GM10248 (cell line): Measurements from ENCODE around the gene EEF1A1.

Experiments used
- CTCF ChIA-PET: fragments of 300-600 bp; sonication (Branson Sonifier 250); formaldehyde crosslinking; extraction: SDS; loops from one replicate; lab custom pipeline; 2021; ENCODE audit warnings: antibody characterized with exemption; lab: Yijun Ruan, JAX
- POLR2A ChIA-PET: fragments of 350-650 bp; sonication (Branson Sonifier 250); formaldehyde crosslinking; extraction: SDS; loops from one replicate; lab custom pipeline; 2020; ENCODE audit warnings: antibody characterized with exemption; lab: Yijun Ruan, JAX
- DNase-seq: peaks from one replicate; pipeline ENCODE4 v3.0.0; 2012; ENCODE audit errors: extremely low spot score
- TF ChIP-seq, protein P1 (sequence below): IDR thresholded peaks from 2 replicates; pipeline ENCODE4 v1.5.1; 2012; ENCODE audit warnings: mild to moderate bottlenecking, low read depth; ENCODE audit errors: extremely low read depth, missing control alignments, control extremely low read depth

The EEF1A1 gene

GRCh38 chr6:73484438-73484837 is 36.4 kb downstream of the EEF1A1 start:
- TF ChIP-seq, protein P1, sequence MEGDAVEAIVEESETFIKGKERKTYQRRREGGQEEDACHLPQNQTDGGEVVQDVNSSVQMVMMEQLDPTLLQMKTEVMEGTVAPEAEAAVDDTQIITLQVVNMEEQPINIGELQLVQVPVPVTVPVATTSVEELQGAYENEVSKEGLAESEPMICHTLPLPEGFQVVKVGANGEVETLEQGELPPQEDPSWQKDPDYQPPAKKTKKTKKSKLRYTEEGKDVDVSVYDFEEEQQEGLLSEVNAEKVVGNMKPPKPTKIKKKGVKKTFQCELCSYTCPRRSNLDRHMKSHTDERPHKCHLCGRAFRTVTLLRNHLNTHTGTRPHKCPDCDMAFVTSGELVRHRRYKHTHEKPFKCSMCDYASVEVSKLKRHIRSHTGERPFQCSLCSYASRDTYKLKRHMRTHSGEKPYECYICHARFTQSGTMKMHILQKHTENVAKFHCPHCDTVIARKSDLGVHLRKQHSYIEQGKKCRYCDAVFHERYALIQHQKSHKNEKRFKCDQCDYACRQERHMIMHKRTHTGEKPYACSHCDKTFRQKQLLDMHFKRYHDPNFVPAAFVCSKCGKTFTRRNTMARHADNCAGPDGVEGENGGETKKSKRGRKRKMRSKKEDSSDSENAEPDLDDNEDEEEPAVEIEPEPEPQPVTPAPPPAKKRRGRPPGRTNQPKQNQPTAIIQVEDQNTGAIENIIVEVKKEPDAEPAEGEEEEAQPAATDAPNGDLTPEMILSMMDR = no peak
- DNase-seq = no peak
- CTCF ChIA-PET = interaction anchor here (0.8 to 2.7 kb wide), 5 partner anchors 9 to 126 kb away, joined by 3 to 6 read pairs (median 3); no protein-coding TSS in a partner anchor
- POLR2A ChIA-PET = no interaction called here

DNA sequence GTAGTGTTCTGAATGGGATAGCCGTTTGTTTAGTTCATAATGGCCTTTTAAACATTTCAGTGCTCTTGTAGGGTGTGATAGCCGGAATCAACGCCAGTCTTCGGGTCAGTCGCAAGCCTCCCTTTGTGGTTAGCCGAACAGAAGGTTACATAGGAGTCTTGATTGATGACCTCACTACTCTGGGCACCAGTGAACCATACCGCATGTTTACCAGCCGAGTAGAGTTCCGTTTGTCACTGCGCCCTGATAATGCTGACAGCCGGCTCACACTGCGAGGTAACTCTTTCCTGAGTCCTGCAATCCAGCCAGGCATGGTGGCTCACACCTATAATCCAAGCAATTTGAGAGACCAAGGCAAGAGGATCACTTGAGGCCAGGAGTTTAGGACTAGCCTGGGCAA is 38.9 kb downstream of the EEF1A1 start:
- CTCF ChIA-PET = interaction anchor here (1.0 to 1.4 kb wide), 3 partner anchors 10 to 16 kb away, joined by 4 to 6 read pairs (median 6); no protein-coding TSS in a partner anchor
- DNase-seq = no peak
- TF ChIP-seq, protein P1 = no peak
- POLR2A ChIA-PET = no interaction called here

- TF ChIP-seq, protein P1 = no peak
- CTCF ChIA-PET = interaction anchor here (1.6 kb wide), 1 partner anchor 123 kb away, joined by 3 read pairs; no protein-coding TSS in a partner anchor
Measured at GRCh38 chr6:73477407-73477806, 43.4 kb downstream of the EEF1A1 start.

DNA sequence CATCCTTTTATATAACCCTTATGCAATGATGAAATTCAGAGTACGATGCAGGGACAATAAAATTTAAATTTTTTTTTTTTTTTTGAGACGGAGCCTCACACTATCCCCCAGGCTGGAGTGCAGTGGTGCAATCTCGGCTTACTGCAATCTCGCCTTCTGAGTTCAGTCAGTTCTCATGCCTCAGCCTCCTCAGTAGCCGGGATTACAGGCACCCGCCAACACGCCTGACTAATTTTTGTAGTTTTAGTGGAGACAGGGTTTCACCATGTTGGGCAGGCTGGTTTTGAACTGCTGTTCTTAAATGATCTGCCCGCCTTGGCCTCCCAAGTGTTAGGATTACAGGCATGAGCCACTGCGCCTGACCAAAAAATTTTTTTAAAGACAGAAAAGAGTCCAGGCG is 44.1 kb downstream of the EEF1A1 start:
- no peak for DNase-seq
- ChIA-PET CTCF (interaction anchor here (1.6 to 2.0 kb wide), 2 partner anchors 124 to 134 kb away, joined by 3 to 7 read pairs; no protein-coding TSS in a partner anchor), POLR2A (interaction anchor here (2.2 kb wide), 1 partner anchor 15 kb away, joined by 8 read pairs; the partner anchor contains the start of gene MTO1)
- TF ChIP-seq, protein P1 = no peak

More at GRCh38 chr6:73477407-73477806, 43.4 kb downstream of the EEF1A1 start:
- no peak for DNase-seq
- POLR2A ChIA-PET = interaction anchor here (2.2 kb wide), 1 partner anchor 16 kb away, joined by 8 read pairs; the partner anchor contains the start of gene MTO1

GRCh38 chr6:73471686-73472290 is 49.0 kb downstream of the EEF1A1 start:
- CTCF ChIA-PET = interaction anchor here (1.1 to 1.9 kb wide), 8 partner anchors 8 to 108 kb away, joined by 3 to 6 read pairs (median 4); partner anchors contain the start of gene MTO1
- POLR2A ChIA-PET = interaction anchor here (0.6 to 2.0 kb wide), 3 partner anchors 10 to 49 kb away, joined by 3 to 11 read pairs (median 11); partner anchors contain the start of genes EEF1A1 and MTO1
- TF ChIP-seq, protein P1 = no peak
- DNase-seq = peak; percentile 59
